Endothelial cell of umbilical vein (primary cell): ENCODE data around the gene RASGRF1. TPM values are rescaled to one million over a fixed set of nuclear protein-coding genes. Genes with fewer than 3 reads are reported as not detected.

Experiments
- BruUV-seq: library from RNA; stranded (reverse); fragments of 400-500 nt; replicated peaks from 2 replicates; lab custom pipeline; 2021; lab: Mats Ljungman, UMichigan
- CTCF ChIA-PET: fragments of 300-600, 350-600 bp; sonication (Branson Sonifier 250); formaldehyde crosslinking; loops from one replicate; lab custom pipeline; 2021; ENCODE audit warnings: antibody characterized with exemption, inconsistent platforms; lab: Charles Lee
- POLR2A ChIA-PET: fragments of 300-600, 350-600 bp; sonication (Branson Sonifier 250); formaldehyde crosslinking; loops from one replicate; lab custom pipeline; 2021; ENCODE audit warnings: antibody characterized with exemption, inconsistent platforms; lab: Charles Lee
- DNase-seq: peaks from one replicate; pipeline ENCODE4 v3.0.0-alpha.2; 2011; ENCODE audit warnings: low read depth, low spot score
- FAIRE-seq: peaks from 2 replicates; lab custom pipeline; 2011; peaks lifted over from hg19 to GRCh38; lab: Jason Lieb, UNC
- H2AFZ ChIP-seq: 2 replicates; pipeline ENCODE4 v1.6.0; 2012; ENCODE audit warnings: low read depth, low read length, control low read depth, inconsistent platforms
- H3K27ac ChIP-seq: 2 replicates; pipeline ENCODE4 v1.5.1; 2011; ENCODE audit warnings: low read depth, mild to moderate bottlenecking, control low read depth, low read length, moderate library complexity; ENCODE audit not compliant: insufficient read depth
- H3K27me3 ChIP-seq, 2 experiments: 2 replicates each; pipeline versions ENCODE4 v1.6.0 to v1.6.1; 2011; ENCODE audit warnings: low read length in 2 of 2, mixed read lengths in 1 of 2; ENCODE audit not compliant: control insufficient read depth in 2 of 2, insufficient read depth in 2 of 2
- H3K36me3 ChIP-seq, 2 experiments: 2 replicates in 1 of 2; 3 replicates in 1 of 2; pipeline ENCODE4 v1.5.1; 2011; ENCODE audit warnings: low read length in 2 of 2, mild to moderate bottlenecking in 1 of 2, moderate library complexity in 1 of 2; ENCODE audit not compliant: control insufficient read depth in 2 of 2, insufficient read depth in 2 of 2; ENCODE audit errors: extremely low read depth in 1 of 2
- H3K4me1 ChIP-seq: 3 replicates; pipeline ENCODE4 v1.5.1; 2011; ENCODE audit warnings: mild to moderate bottlenecking, low read length; ENCODE audit not compliant: control insufficient read depth, insufficient read depth; ENCODE audit errors: extremely low read depth
- H3K4me2 ChIP-seq: 2 replicates; pipeline ENCODE4 v1.6.1; 2011; ENCODE audit warnings: low read length, control low read depth, mixed read lengths; ENCODE audit not compliant: insufficient read depth
- H3K4me3 ChIP-seq, 3 experiments: fragments of 200-600 bp in 1 of 3; sonication (generic), shearing (Covaris generic) in 1 of 3; replicated peaks in 1 of 3; 2 replicates each; pipeline ENCODE4 v1.5.1; 2011 to 2016; ENCODE audit warnings: control low read depth in 3 of 3, low read length in 3 of 3, mild to moderate bottlenecking in 2 of 3, inconsistent platforms in 1 of 3, low read depth in 1 of 3, moderate library complexity in 1 of 3; ENCODE audit not compliant: insufficient read depth in 1 of 3
- H3K79me2 ChIP-seq: 2 replicates; pipeline ENCODE4 v1.6.0; 2012; ENCODE audit warnings: low read length, inconsistent platforms; ENCODE audit not compliant: control insufficient read depth, insufficient read depth
- H3K9ac ChIP-seq: replicated peaks from 2 replicates; pipeline ENCODE3; 2011; ENCODE audit warnings: low read length, control low read depth; ENCODE audit not compliant: insufficient read depth; ENCODE audit errors: extremely low read depth
- H3K9me1 ChIP-seq: replicated peaks from 3 replicates; pipeline ENCODE4 v1.6.0; 2011; ENCODE audit warnings: mild to moderate bottlenecking, low read length; ENCODE audit not compliant: control insufficient read depth, insufficient read depth; ENCODE audit errors: extremely low read depth
- H3K9me3 ChIP-seq: replicated peaks from 2 replicates; pipeline ENCODE4 v1.5.1; 2012; ENCODE audit warnings: low read length, inconsistent platforms; ENCODE audit not compliant: control insufficient read depth, insufficient read depth
- H4K20me1 ChIP-seq: replicated peaks from 2 replicates; pipeline ENCODE3; 2011; ENCODE audit warnings: mild to moderate bottlenecking, low read length; ENCODE audit not compliant: control insufficient read depth, insufficient read depth; ENCODE audit errors: extremely low read depth
- EZH2 ChIP-seq: IDR thresholded peaks from 2 replicates; pipeline ENCODE4 v1.6.1; 2012; ENCODE audit warnings: borderline replicate concordance, low read depth, mild to moderate bottlenecking, moderate library complexity, low read length, inconsistent platforms; ENCODE audit not compliant: severe bottlenecking
- FOS ChIP-seq: IDR thresholded peaks from 2 replicates; pipeline ENCODE4 v1.6.1; 2011; ENCODE audit warnings: mild to moderate bottlenecking, low read length, moderate library complexity, borderline replicate concordance; ENCODE audit not compliant: insufficient read depth
- GATA2 ChIP-seq: IDR thresholded peaks from 2 replicates; pipeline ENCODE4 v1.7.0; 2011; ENCODE audit warnings: low read depth, mild to moderate bottlenecking, moderate library complexity, mixed read lengths, low read length; ENCODE audit not compliant: insufficient read length, insufficient read depth
- JUN ChIP-seq: IDR thresholded peaks from 2 replicates; pipeline ENCODE4 v1.6.1; 2011; ENCODE audit warnings: borderline replicate concordance, low read depth; ENCODE audit not compliant: insufficient read length, insufficient read depth
- MYC ChIP-seq: IDR thresholded peaks from one replicate; pipeline ENCODE4 v1.6.1; 2011; ENCODE audit warnings: mild to moderate bottlenecking, low read depth, low read length
- POLR2A ChIP-seq: IDR thresholded peaks from 2 replicates; pipeline ENCODE4 v1.6.1; 2012; ENCODE audit warnings: low read depth, mild to moderate bottlenecking, control low read depth, low read length
- POLR2AphosphoS5 ChIP-seq: IDR thresholded peaks from 2 replicates; pipeline ENCODE4 v1.6.1; 2012; ENCODE audit warnings: low read depth, mild to moderate bottlenecking, control low read depth, low read length, moderate library complexity; ENCODE audit not compliant: insufficient read depth
- dilution Hi-C: fragments of 300-500 bp; cut with MboI; formaldehyde crosslinking; loops from one replicate; pipeline ENCODE4 v1.15.0; 2019; ENCODE audit warnings: low sequenced_read_pairs; ENCODE audit not compliant: extremely low pct_ligation_motif_present
- intact Hi-C: fragments of 100-400 bp; cut with micrococcal nuclease; formaldehyde crosslinking; loops from one replicate; pipeline ENCODE4 v1.10.0; 2022
- polyA plus RNA-seq, 4 experiments: library from polyadenylated mRNA; depleted of rRNA in 3 of 4; stranded (reverse) in 3 of 4; unstranded in 1 of 4; fragments of >200 nt; gene quantifications; 2 replicates each; pipeline versions ENCODE4 v1.2.1 to v1.2.3, GENCODE V29; 2011 to 2012; ENCODE audit warnings: missing spikeins in 1 of 4
- total RNA-seq: library from RNA; stranded (reverse); gene quantifications from 2 replicates; pipeline ENCODE4 v1.2.3, GENCODE V29; 2021
- TF ChIP-seq, protein P1 (sequence below), 2 donors: IDR thresholded peaks; 1 replicate in 1 of 2; 2 replicates in 1 of 2; pipeline ENCODE4 v1.5.1; 2011; ENCODE audit warnings: low read length in 2 of 2, mild to moderate bottlenecking in 2 of 2, moderate library complexity in 2 of 2, control low read depth in 1 of 2, inconsistent platforms in 1 of 2, low read depth in 1 of 2; ENCODE audit not compliant: insufficient read depth in 1 of 2; ENCODE audit errors: extremely low read depth in 1 of 2
- TF ChIP-seq, protein P2 (sequence below): IDR thresholded peaks from 2 replicates; pipeline ENCODE4 v1.6.1; 2011; ENCODE audit not compliant: insufficient read depth, insufficient read length

Gene RASGRF1
- total and polyA plus RNA-seq, 2 donors (not counting 3 experiments of a cell fraction or from before 2014, with no cell fraction given), result 0.04 TPM; not detected in 1

DNA sequence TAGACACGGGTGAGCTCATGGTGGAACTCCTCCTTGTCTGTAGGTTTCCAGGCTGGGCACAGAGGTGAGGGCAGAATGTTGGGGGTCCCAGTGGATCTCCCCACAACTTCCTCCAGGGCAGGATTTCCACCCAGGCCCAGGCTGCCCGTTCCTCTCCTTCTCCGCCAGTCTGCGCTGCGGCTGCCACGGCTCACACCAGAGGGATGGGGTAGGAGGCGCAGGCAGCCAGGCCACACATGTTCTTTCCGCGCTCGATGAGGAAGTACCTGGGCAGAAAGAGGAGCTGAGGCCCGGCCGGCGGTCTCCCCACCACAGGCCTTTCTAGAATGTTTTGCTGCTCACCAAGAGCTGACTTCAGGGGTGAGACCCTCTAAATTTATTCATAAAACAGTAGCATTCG lies 168.6 kb downstream of the RASGRF1 start:
- H3K4me1 ChIP-seq, result no peaks in the 10 kb centered on the region
- peaks cover 19 to 21% of the 10 kb centered on the region in 2 experiments for H3K36me3 ChIP-seq
- H2AFZ ChIP-seq, result no peak overlapping the region
- no peak overlapping the region for H3K27ac ChIP-seq
- H3K9me1 ChIP-seq, result no peaks in the 10 kb centered on the region
- no peaks in the 10 kb centered on the region for H3K9me3 ChIP-seq
- no peak overlapping the region for H3K4me2 ChIP-seq
- H4K20me1 ChIP-seq, result no peaks in the 10 kb centered on the region
- no peak overlapping the region for H3K9ac ChIP-seq
- H3K79me2 ChIP-seq, result no peaks in the 10 kb centered on the region
- FAIRE-seq (no peak), DNase-seq (no peak)
- BruUV-seq, result no TSS peak
- H3K4me3 ChIP-seq, result no peak overlapping the region
- POLR2A ChIA-PET, result no interaction called here
- no peaks in the 10 kb centered on the region for H3K27me3 ChIP-seq
- dilution Hi-C loops (no loop called here), intact Hi-C loops (no loop called here)
- CTCF ChIA-PET, result interaction anchor here (0.7 to 3.4 kb wide), 5 partner anchors 13 to 85 kb away, joined by 3 to 16 read pairs (median 5); no protein-coding TSS in a partner anchor
- TF ChIP-seq, protein P1, sequence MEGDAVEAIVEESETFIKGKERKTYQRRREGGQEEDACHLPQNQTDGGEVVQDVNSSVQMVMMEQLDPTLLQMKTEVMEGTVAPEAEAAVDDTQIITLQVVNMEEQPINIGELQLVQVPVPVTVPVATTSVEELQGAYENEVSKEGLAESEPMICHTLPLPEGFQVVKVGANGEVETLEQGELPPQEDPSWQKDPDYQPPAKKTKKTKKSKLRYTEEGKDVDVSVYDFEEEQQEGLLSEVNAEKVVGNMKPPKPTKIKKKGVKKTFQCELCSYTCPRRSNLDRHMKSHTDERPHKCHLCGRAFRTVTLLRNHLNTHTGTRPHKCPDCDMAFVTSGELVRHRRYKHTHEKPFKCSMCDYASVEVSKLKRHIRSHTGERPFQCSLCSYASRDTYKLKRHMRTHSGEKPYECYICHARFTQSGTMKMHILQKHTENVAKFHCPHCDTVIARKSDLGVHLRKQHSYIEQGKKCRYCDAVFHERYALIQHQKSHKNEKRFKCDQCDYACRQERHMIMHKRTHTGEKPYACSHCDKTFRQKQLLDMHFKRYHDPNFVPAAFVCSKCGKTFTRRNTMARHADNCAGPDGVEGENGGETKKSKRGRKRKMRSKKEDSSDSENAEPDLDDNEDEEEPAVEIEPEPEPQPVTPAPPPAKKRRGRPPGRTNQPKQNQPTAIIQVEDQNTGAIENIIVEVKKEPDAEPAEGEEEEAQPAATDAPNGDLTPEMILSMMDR (IDR thresholded peaks at IDR 0.05; ENCODE audit: extremely low read depth in 1 of 2, insufficient read depth in 1 of 2, low read depth in 1 of 2, low read length in 2 of 2), result no peak
- no peak for TF ChIP-seq JUN
- TF ChIP-seq, protein P2, sequence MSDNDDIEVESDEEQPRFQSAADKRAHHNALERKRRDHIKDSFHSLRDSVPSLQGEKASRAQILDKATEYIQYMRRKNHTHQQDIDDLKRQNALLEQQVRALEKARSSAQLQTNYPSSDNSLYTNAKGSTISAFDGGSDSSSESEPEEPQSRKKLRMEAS, result no peak

DNA sequence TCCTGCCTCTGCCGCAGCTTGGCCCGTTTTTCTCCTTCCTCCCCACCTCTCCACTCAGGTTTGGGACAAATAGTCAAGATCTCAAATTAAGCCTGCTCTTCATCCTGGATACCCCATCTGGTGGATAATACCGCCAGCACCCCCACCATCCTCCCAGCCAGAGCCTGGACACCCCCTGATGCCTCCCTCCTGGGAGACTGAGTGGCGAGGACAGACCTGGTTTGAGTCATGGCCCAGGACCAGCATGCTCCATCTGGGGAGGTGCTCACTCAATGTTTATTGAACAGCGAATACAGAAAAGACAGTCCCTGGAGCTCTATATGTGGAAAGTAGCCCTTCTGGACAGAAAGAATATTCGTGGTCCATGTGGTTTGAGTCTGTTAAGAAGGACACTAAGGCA lies 169.1 kb downstream of the RASGRF1 start:
- FAIRE-seq (no peak), DNase-seq (no peak)
- dilution Hi-C loops, result no loop called here
- Histone ChIP-seq H3K9me1 (no peaks in the 10 kb centered on the region), H3K4me3 (no peak overlapping the region), H3K36me3 (peaks cover 20 to 21% of the 10 kb centered on the region in 2 experiments), H3K9ac (no peak overlapping the region), H3K27ac (no peak overlapping the region), H3K9me3 (no peaks in the 10 kb centered on the region), H3K79me2 (no peaks in the 10 kb centered on the region), H3K4me2 (no peak overlapping the region), H3K27me3 (no peaks in the 10 kb centered on the region), H4K20me1 (no peaks in the 10 kb centered on the region), H2AFZ (no peak overlapping the region), H3K4me1 (no peaks in the 10 kb centered on the region)
- no peak for TF ChIP-seq GATA2
- TF ChIP-seq POLR2A, result no peak
- TF ChIP-seq, protein P1 (IDR thresholded peaks at IDR 0.05; ENCODE audit: extremely low read depth in 1 of 2, insufficient read depth in 1 of 2, low read depth in 1 of 2, low read length in 2 of 2), result no peak
- TF ChIP-seq, protein P2, result no peak
- TF ChIP-seq FOS, result no peak
- no peak for TF ChIP-seq EZH2
- TF ChIP-seq JUN, result no peak
- TF ChIP-seq MYC, result no peak
- no peak for TF ChIP-seq POLR2AphosphoS5
- POLR2A ChIA-PET, result no interaction called here
- CTCF ChIA-PET, result interaction anchor here (1.5 to 3.4 kb wide), 3 partner anchors 12 to 86 kb away, joined by 3 to 16 read pairs (median 10); no protein-coding TSS in a partner anchor
- no TSS peak for BruUV-seq
- intact Hi-C loops, result no loop called here
